ENCODE results near the gene NTRK3. TPM values are rescaled to one million over a fixed set of nuclear protein-coding genes. Genes with fewer than 3 reads are reported as not detected.

Gene NTRK3
- polyA plus RNA-seq, 1 donor from 2014 or later, result 42.7 TPM

DNA sequence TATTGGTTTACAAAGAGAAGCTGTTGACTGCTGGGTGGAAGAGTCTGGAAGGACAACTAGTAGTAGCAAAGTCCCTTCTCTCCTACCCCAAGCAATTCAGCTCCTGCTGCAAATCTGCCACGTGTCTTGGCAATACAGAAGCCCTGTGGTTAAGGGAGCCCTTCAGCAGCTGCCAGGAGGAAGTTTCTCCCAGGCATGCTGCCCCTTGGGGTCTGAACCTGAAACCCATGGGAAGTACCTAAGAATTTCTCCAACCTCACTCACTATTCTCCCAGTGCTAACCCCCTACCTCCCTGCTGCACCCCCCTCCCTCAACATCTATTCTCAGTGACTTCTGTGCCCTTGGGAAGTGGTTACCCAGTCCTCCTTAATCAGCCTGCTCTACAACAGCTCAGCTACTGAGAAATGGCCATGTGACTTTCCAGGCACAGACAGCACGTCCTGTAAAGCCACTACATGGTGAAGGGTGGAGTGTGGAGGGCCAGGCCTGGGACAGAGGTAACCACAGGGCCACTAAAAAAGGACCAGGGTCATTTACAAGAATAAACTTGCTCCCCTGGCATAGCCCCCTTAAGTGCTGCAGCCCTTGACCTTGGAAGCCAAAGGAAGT, 316.6 kb downstream of the NTRK3 start:
- H3K27ac ChIP-seq (ENCODE audit: low read length), result no peak overlapping the region
- H3K36me3 ChIP-seq (ENCODE audit: insufficient read depth, low read length), result peaks cover 4% of the 10 kb centered on the region
- H3K4me3 ChIP-seq (ENCODE audit: low read length), result no peak overlapping the region
- TF ChIP-seq EP300 (conservative IDR thresholded peaks at IDR 0.05; ENCODE audit: poor library complexity, severe bottlenecking) (no peak), EZH2 (IDR thresholded peaks at IDR 0.05; ENCODE audit: borderline replicate concordance, insufficient read depth, low read length, poor library complexity, severe bottlenecking) (no peak), TAF1 (IDR thresholded peaks at IDR 0.05; ENCODE audit: low read depth) (no peak), POLR2AphosphoS5 (IDR thresholded peaks at IDR 0.05) (no peak), SMC3 (conservative IDR thresholded peaks at IDR 0.05; ENCODE audit: poor library complexity) (no peak), MXI1 (conservative IDR thresholded peaks at IDR 0.05; ENCODE audit: poor library complexity, severe bottlenecking) (no peak), REST (IDR thresholded peaks at IDR 0.05; ENCODE audit: borderline replicate concordance) (no peak)
- H3K9ac ChIP-seq (ENCODE audit: low read length), result no peak overlapping the region
- H3K9me3 ChIP-seq (ENCODE audit: low read length), result no peaks in the 10 kb centered on the region
- H3K9me2 ChIP-seq (ENCODE audit: insufficient read depth, low read length), result no peaks in the 10 kb centered on the region
- H3K27me3 ChIP-seq (ENCODE audit: insufficient read depth, low read depth, low read length), result no peaks in the 10 kb centered on the region
- H3F3A ChIP-seq (ENCODE audit: insufficient read depth, low read length, poor library complexity, severe bottlenecking), result no peaks in the 10 kb centered on the region
- no peaks in the 10 kb centered on the region for H3K79me2 ChIP-seq (replicated peaks; ENCODE audit: insufficient read depth, low read length)
- H4K20me1 ChIP-seq (ENCODE audit: insufficient read depth), result no peaks in the 10 kb centered on the region
- H2AFZ ChIP-seq (ENCODE audit: low read depth, low read length), result no peak overlapping the region
- no peak overlapping the region for H3K4me2 ChIP-seq (ENCODE audit: low read length)

- H3K9ac ChIP-seq (ENCODE audit: low read length), result no peak overlapping the region
Observed at GRCh38 chr15:87938031-87938430, 318.5 kb downstream of the NTRK3 start.

More at GRCh38 chr15:87938031-87938430, 318.5 kb downstream of the NTRK3 start:
- H3K27me3 ChIP-seq (ENCODE audit: insufficient read depth, low read depth, low read length), result no peaks in the 10 kb centered on the region
- H3K9me2 ChIP-seq (ENCODE audit: insufficient read depth, low read length), result no peaks in the 10 kb centered on the region
- H2AFZ ChIP-seq (ENCODE audit: low read depth, low read length), result no peak overlapping the region
- no peak overlapping the region for H3K4me3 ChIP-seq (ENCODE audit: low read length)
- no peak overlapping the region for H3K4me2 ChIP-seq (ENCODE audit: low read length)
- peaks cover 7% of the 10 kb centered on the region for H3K36me3 ChIP-seq (ENCODE audit: insufficient read depth, low read length)
- H3F3A ChIP-seq (ENCODE audit: insufficient read depth, low read length, poor library complexity, severe bottlenecking), result no peaks in the 10 kb centered on the region
- no peaks in the 10 kb centered on the region for H3K79me2 ChIP-seq (replicated peaks; ENCODE audit: insufficient read depth, low read length)
- H4K20me1 ChIP-seq (ENCODE audit: insufficient read depth), result no peaks in the 10 kb centered on the region
- TF ChIP-seq REST (IDR thresholded peaks at IDR 0.05; ENCODE audit: borderline replicate concordance) (no peak), EP300 (conservative IDR thresholded peaks at IDR 0.05; ENCODE audit: poor library complexity, severe bottlenecking) (no peak), TAF1 (IDR thresholded peaks at IDR 0.05; ENCODE audit: low read depth) (no peak), SMC3 (conservative IDR thresholded peaks at IDR 0.05; ENCODE audit: poor library complexity) (no peak), POLR2AphosphoS5 (IDR thresholded peaks at IDR 0.05) (no peak), RAD21 (conservative IDR thresholded peaks at IDR 0.05) (no peak), MXI1 (conservative IDR thresholded peaks at IDR 0.05; ENCODE audit: poor library complexity, severe bottlenecking) (no peak)
- TF ChIP-seq, protein P1, sequence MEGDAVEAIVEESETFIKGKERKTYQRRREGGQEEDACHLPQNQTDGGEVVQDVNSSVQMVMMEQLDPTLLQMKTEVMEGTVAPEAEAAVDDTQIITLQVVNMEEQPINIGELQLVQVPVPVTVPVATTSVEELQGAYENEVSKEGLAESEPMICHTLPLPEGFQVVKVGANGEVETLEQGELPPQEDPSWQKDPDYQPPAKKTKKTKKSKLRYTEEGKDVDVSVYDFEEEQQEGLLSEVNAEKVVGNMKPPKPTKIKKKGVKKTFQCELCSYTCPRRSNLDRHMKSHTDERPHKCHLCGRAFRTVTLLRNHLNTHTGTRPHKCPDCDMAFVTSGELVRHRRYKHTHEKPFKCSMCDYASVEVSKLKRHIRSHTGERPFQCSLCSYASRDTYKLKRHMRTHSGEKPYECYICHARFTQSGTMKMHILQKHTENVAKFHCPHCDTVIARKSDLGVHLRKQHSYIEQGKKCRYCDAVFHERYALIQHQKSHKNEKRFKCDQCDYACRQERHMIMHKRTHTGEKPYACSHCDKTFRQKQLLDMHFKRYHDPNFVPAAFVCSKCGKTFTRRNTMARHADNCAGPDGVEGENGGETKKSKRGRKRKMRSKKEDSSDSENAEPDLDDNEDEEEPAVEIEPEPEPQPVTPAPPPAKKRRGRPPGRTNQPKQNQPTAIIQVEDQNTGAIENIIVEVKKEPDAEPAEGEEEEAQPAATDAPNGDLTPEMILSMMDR (IDR thresholded peaks at IDR 0.05; ENCODE audit: poor library complexity, severe bottlenecking), result no peak
- H3K9me3 ChIP-seq (ENCODE audit: low read length), result no peaks in the 10 kb centered on the region
- no peak overlapping the region for H3K27ac ChIP-seq (ENCODE audit: low read length)

Data from neural cell (in vitro differentiated cells).